CD4-positive, CD25-positive, alpha-beta regulatory T cell (primary cell): ENCODE data around the gene NEFH. TPM values are rescaled to one million over a fixed set of nuclear protein-coding genes. Genes with fewer than 3 reads are reported as not detected.

Experiments used
- ATAC-seq, 2 donors: fragments of 150-1000 bp; cut with Tn5 transposase; one replicate each; pipeline ENCODE4 v1.10.0; 2021; ENCODE audit warnings: low read depth in 2 of 2, moderate number of reproducible peaks in 2 of 2, moderate library complexity in 1 of 2
- DNase-seq, 3 donors: peaks; one replicate each; pipeline versions ENCODE4 v3.0.0 to v3.0.0-alpha.2; 2012 to 2022; ENCODE audit warnings: mixed read lengths in 1 of 3
- H3K27ac ChIP-seq: one replicate; pipeline ENCODE4 v1.7.0; 2013; ENCODE audit warnings: mild to moderate bottlenecking, low read length; ENCODE audit not compliant: insufficient read depth, poor library complexity, severe bottlenecking
- H3K27me3 ChIP-seq: one replicate; pipeline ENCODE4 v1.7.0; 2013; ENCODE audit warnings: low read length; ENCODE audit not compliant: control insufficient read depth, insufficient read depth
- H3K36me3 ChIP-seq: one replicate; pipeline ENCODE4 v1.7.0; 2013; ENCODE audit warnings: mild to moderate bottlenecking, low read length, moderate library complexity; ENCODE audit not compliant: control insufficient read depth, insufficient read depth
- H3K4me1 ChIP-seq: 2 replicates; pipeline ENCODE4 v1.7.0; 2013; ENCODE audit warnings: mild to moderate bottlenecking, low read length; ENCODE audit not compliant: insufficient read depth, control insufficient read depth, poor library complexity, severe bottlenecking
- H3K4me3 ChIP-seq: one replicate; pipeline ENCODE4 v1.7.0; 2013; ENCODE audit warnings: low read depth, mild to moderate bottlenecking, low read length, moderate library complexity
- H3K9me3 ChIP-seq, 2 experiments: 1 replicate in 1 of 2; 2 replicates in 1 of 2; pipeline ENCODE4 v1.7.0; 2013; ENCODE audit warnings: low read length in 2 of 2, mild to moderate bottlenecking in 1 of 2, moderate library complexity in 1 of 2; ENCODE audit not compliant: control insufficient read depth in 2 of 2
- H3K27ac Mint-ChIP-seq, 3 donors: one replicate each; pipeline ENCODE4 v1.8.0; 2020 to 2022; ENCODE audit warnings: mild to moderate bottlenecking in 3 of 3, mixed read lengths in 3 of 3, moderate library complexity in 2 of 3
- H3K27me3 Mint-ChIP-seq: one replicate; pipeline ENCODE4 v1.8.0; 2022; ENCODE audit warnings: mild to moderate bottlenecking, mixed read lengths
- H3K36me3 Mint-ChIP-seq: one replicate; pipeline ENCODE4 v1.8.0; 2020; ENCODE audit warnings: mixed read lengths
- H3K4me1 Mint-ChIP-seq, 4 donors: one replicate each; pipeline ENCODE4 v1.8.0; 2020 to 2022; ENCODE audit warnings: mixed read lengths in 4 of 4, mild to moderate bottlenecking in 1 of 4
- H3K4me3 Mint-ChIP-seq, 4 donors: one replicate each; pipeline ENCODE4 v1.8.0; 2020 to 2022; ENCODE audit warnings: mild to moderate bottlenecking in 4 of 4, mixed read lengths in 4 of 4, moderate library complexity in 3 of 4
- H3K9me3 Mint-ChIP-seq, 7 donors: one replicate each; pipeline ENCODE4 v1.8.0; 2020 to 2022; ENCODE audit warnings: mixed read lengths in 7 of 7, mild to moderate bottlenecking in 3 of 7, moderate library complexity in 2 of 7
- polyA plus RNA-seq, 4 donors: library from polyadenylated mRNA; unstranded; fragments of 300-500 nt; fragmentation: Illumina TruSeq; gene quantifications; one replicate each; pipeline ENCODE4 v1.2.3, GENCODE V29; 2021
- total RNA-seq: library from RNA; stranded (reverse); gene quantifications from one replicate; pipeline ENCODE4 v1.2.3, GENCODE V29; 2022

The NEFH gene
- total and polyA plus RNA-seq, 5 donors from 2014 or later: 0.08 to 0.49 (median 0.30) TPM

DNA sequence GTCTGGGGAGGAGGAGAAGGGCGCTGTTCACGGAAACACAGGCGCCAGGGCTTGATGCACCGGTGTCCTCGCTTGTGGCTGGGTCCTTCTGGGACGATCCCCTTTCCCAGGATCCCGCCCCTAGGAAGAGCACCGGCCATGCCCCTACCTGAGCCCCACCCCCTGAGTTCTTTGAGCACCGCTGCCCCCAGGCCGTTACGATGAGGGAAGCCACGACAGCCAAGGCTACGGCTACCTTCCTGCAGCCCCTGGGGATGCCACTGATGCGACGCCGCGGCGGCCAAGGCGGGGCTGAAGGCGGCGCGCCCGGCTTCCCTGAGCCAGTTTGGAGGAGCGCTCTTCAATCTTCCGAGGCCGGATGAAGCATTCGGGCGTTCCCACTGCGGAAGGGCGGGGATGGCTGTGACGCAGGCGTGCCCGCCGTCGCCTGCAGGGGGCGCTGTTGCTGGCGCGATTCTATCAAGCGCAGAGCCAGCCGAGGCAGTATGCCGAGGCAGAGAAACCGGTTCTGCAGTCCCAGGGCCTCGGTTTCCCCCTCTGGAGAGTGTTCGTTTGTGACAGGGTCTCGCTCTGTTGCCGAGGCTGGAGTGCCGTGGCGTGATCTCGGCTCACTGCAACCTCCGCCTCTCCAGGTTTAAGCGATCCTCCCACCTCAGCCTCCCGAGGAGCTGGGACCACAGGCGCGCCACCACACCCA lies 9.7 kb upstream of the NEFH start:
- Histone ChIP-seq H3K27me3 (no peaks in the 10 kb centered on the region), H3K9me3 (no peaks in the 10 kb centered on the region), H3K4me3 (no peak overlapping the region), H3K4me1 (peaks cover 6% of the 10 kb centered on the region), H3K27ac (no peak overlapping the region), H3K36me3 (no peaks in the 10 kb centered on the region)
- Mint-ChIP-seq H3K9me3 (no peaks in the 10 kb centered on the region), H3K36me3 (no peaks in the 10 kb centered on the region), H3K27me3 (peaks cover 56% of the 10 kb centered on the region), H3K4me3 (peak overlapping the region; percentile 35 to 74 (median 70)), H3K27ac (peak overlapping the region in 1 of 3 donors; percentile 78), H3K4me1 (peaks cover 0 to 12% (median 3%) of the 10 kb centered on the region in 4 donors)
- ATAC-seq: peak; percentile 64 to 80
- DNase-seq: peak; percentile 38 to 78 (median 66)

DNA sequence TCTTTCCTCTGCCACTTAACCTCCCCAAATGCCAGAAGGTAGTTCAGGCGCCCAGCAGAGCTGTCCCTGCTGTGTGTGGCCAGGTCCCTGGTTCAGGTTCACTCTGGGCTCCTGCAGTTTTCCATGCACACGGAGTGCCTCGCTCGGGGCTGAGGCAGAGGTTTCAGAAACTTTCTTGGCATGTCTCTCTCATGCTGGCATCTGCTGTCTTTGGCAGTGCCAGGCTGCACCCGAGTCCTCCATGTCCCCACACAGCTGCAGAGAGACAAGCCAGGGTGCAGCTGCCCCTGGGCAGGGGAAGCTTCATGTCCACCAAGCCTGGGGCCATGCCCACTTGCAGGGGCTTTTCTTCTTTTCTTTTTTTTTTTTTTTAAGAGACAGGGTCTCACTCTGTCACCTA lies 7.0 kb upstream of the NEFH start:
- Histone ChIP-seq H3K27me3 (peaks cover 4% of the 10 kb centered on the region), H3K4me1 (peaks cover 6% of the 10 kb centered on the region), H3K9me3 (no peaks in the 10 kb centered on the region), H3K4me3 (no peak overlapping the region), H3K36me3 (no peaks in the 10 kb centered on the region), H3K27ac (no peak overlapping the region)
- Mint-ChIP-seq H3K9me3 (no peaks in the 10 kb centered on the region), H3K36me3 (no peaks in the 10 kb centered on the region), H3K27me3 (peaks cover 59% of the 10 kb centered on the region), H3K27ac (no peak overlapping the region), H3K4me3 (no peak overlapping the region), H3K4me1 (peaks cover 0 to 15% (median 3%) of the 10 kb centered on the region in 4 donors)
- ATAC-seq: no peak
- DNase-seq: no peak

DNA sequence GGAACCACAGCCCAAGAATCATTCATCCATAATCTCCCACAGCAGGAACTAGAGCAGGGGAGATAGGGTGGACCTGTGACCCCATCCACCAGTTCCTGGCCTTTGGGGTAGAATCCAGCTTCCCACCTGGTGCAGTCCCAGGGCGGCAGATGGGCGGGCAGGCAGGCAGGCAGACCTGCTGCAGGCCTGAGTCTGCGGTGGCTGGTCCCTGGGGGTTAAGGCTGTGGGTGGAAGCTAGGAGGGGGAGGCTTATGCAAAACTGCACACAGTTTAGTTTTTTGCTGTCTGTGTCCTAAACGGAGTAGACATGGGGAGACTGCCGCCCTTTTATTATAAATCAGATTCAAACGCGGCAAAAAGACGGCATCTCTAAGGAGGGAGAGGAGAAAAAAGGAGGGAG lies 4.5 kb upstream of the NEFH start:
- H3K4me1 Mint-ChIP-seq: peaks cover 0 to 19% (median 7%) of the 10 kb centered on the region in 4 donors
- H3K9me3 Mint-ChIP-seq: peaks cover 0 to 1% (median 0%) of the 10 kb centered on the region in 7 donors
- H3K9me3 ChIP-seq: no peaks in the 10 kb centered on the region
- H3K36me3 ChIP-seq: no peaks in the 10 kb centered on the region
- H3K4me3 ChIP-seq: no peak overlapping the region
- no peaks in the 10 kb centered on the region for H3K36me3 Mint-ChIP-seq
- H3K27me3 ChIP-seq: peaks cover 12% of the 10 kb centered on the region
- ATAC-seq (no peak), DNase-seq (no peak)
- H3K27ac ChIP-seq: no peak overlapping the region
- no peak overlapping the region for H3K4me3 Mint-ChIP-seq
- peaks cover 63% of the 10 kb centered on the region for H3K27me3 Mint-ChIP-seq
- H3K4me1 ChIP-seq: peaks cover 8% of the 10 kb centered on the region
- H3K27ac Mint-ChIP-seq: peak overlapping the region in 1 of 3 donors; percentile 63

DNA sequence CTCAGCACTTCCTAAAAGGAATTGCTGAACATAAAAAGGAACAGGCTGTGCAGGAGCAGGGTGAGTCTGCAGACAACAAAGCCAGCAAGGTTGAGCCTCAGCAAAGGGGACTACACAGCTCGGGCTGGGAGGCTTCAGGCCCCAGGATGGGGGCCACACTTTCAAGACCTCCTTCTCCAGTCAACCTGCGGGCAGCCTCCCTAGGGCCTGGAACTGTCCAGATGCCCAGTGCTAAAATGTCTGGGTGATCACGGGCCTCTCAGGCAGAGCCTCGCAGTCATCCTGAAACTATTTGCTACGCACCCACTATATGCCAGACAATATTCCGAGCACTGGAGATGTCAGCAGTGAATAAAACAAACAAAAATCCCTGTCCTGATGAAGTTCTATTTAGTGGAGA lies 3.9 kb upstream of the NEFH start:
- Mint-ChIP-seq H3K27ac (no peak overlapping the region), H3K27me3 (peaks cover 65% of the 10 kb centered on the region), H3K4me3 (no peak overlapping the region), H3K9me3 (peaks cover 0 to 1% (median 0%) of the 10 kb centered on the region in 7 donors), H3K4me1 (peaks cover 0 to 16% (median 7%) of the 10 kb centered on the region in 4 donors), H3K36me3 (no peaks in the 10 kb centered on the region)
- Histone ChIP-seq H3K36me3 (no peaks in the 10 kb centered on the region), H3K4me1 (peaks cover 10% of the 10 kb centered on the region), H3K27ac (no peak overlapping the region), H3K27me3 (peaks cover 12% of the 10 kb centered on the region), H3K9me3 (no peaks in the 10 kb centered on the region), H3K4me3 (no peak overlapping the region)
- no peak for ATAC-seq
- no peak for DNase-seq

GRCh38 chr22:29477723-29478318 lies 2.2 kb upstream of the NEFH start:
- Histone ChIP-seq H3K27ac (no peak overlapping the region), H3K27me3 (peaks cover 12% of the 10 kb centered on the region), H3K4me3 (no peak overlapping the region), H3K9me3 (no peaks in the 10 kb centered on the region), H3K4me1 (peaks cover 13% of the 10 kb centered on the region), H3K36me3 (no peaks in the 10 kb centered on the region)
- no peak for DNase-seq
- Mint-ChIP-seq H3K27ac (no peak overlapping the region), H3K4me3 (peak overlapping the region in 1 of 4 donors; percentile 29), H3K36me3 (no peaks in the 10 kb centered on the region), H3K9me3 (peaks cover 0 to 4% (median 0%) of the 10 kb centered on the region in 7 donors), H3K4me1 (peaks cover 0 to 20% (median 9%) of the 10 kb centered on the region in 4 donors), H3K27me3 (peaks cover 66% of the 10 kb centered on the region)
- no peak for ATAC-seq

DNA sequence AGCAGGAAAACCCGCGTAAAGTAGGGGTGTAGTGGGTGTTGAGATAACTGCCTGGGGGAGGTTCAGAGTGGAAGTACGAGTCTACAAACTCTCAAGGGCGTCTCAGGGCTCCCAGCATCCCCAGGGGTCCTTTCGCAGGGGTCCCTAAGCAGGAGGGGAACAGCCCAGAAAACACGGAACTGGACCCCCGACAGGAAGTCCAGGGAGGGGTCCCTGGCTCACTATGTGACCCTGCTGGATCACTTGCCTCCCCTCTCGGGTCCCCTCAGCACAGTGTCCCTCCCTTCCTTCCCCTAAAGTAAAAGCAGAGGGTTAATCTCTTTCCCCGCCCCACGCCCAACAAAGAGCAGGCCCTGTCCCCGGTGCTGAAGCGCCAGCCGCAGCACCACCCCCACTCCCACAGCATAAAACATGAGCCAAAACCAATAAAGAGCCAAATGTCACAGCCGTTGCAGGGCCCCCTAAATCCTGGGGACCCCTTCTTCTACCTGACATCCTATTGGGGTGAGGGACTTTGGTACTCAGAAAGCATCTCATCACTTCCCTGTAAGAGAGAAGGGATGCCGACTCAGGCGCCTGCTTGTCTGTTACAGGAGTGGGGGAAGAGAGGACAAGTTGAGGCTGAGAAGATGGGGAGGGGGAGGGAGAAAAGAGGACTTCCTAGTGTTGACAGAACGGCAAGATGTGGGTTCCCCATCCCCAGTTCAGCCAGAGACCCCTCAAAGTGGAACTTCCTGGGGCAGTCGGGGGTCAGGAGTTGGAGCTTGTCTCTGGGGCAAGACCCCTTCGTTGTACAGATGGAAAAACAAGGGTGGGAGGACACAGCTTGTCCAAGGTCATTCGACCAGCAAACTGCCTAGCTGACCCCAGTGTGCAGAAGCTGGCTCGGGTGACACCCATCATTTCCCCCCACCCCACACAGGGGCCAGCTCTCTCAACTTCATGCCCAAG lies 1.4 kb upstream of the NEFH start:
- ATAC-seq (no peak), DNase-seq (peak in 2 of 3 donors; percentile 26 to 28)
- Histone ChIP-seq H3K36me3 (no peaks in the 10 kb centered on the region), H3K4me3 (no peak overlapping the region), H3K27me3 (peaks cover 12% of the 10 kb centered on the region), H3K9me3 (no peaks in the 10 kb centered on the region), H3K4me1 (peaks cover 13% of the 10 kb centered on the region), H3K27ac (no peak overlapping the region)
- H3K27ac Mint-ChIP-seq: no peak overlapping the region
- H3K4me3 Mint-ChIP-seq: peak overlapping the region in 3 of 4 donors; percentile 29 to 69 (median 43)
- H3K36me3 Mint-ChIP-seq: no peaks in the 10 kb centered on the region
- peaks cover 0 to 20% (median 9%) of the 10 kb centered on the region in 4 donors for H3K4me1 Mint-ChIP-seq
- H3K9me3 Mint-ChIP-seq: peaks cover 0 to 4% (median 0%) of the 10 kb centered on the region in 7 donors
- H3K27me3 Mint-ChIP-seq: peaks cover 58% of the 10 kb centered on the region

GRCh38 chr22:29480262-29480511 lies 169 bp downstream of the NEFH start:
- peaks cover 0 to 20% (median 9%) of the 10 kb centered on the region in 4 donors for H3K4me1 Mint-ChIP-seq
- DNase-seq (no peak), ATAC-seq (no peak)
- peaks cover 46% of the 10 kb centered on the region for H3K27me3 Mint-ChIP-seq
- peaks cover 12% of the 10 kb centered on the region for H3K27me3 ChIP-seq
- H3K36me3 ChIP-seq: no peaks in the 10 kb centered on the region
- H3K4me3 ChIP-seq: no peak overlapping the region
- no peak overlapping the region for H3K4me3 Mint-ChIP-seq
- H3K9me3 Mint-ChIP-seq: peaks cover 0 to 4% (median 0%) of the 10 kb centered on the region in 7 donors
- no peak overlapping the region for H3K27ac Mint-ChIP-seq
- no peak overlapping the region for H3K27ac ChIP-seq
- no peaks in the 10 kb centered on the region for H3K9me3 ChIP-seq
- H3K36me3 Mint-ChIP-seq: no peaks in the 10 kb centered on the region
- H3K4me1 ChIP-seq: peaks cover 13% of the 10 kb centered on the region
